ENCODE results near the gene ZNF207. TPM values are rescaled to one million over a fixed set of nuclear protein-coding genes. Genes with fewer than 3 reads are reported as not detected.
A peak's percentile ranks its signal among the peaks of the same experiment; 100 is the strongest.

ZNF207 gene
- polyA plus RNA-seq, 2 of the 4 experiments (the other 2 are of a cell fraction): 208 to 292 TPM

- ATAC-seq: peak; percentile 95
- peak within 1 kb of the TSS; percentile 69 for H3K4me3 ChIP-seq
- H3K4me1 ChIP-seq: peaks cover 10% of the 10 kb centered on the region; the same call in 1 of the 3 replicates
- peak within 1 kb of the TSS; percentile 83 to 96 for H3K27ac ChIP-seq
- peak; percentile 69 to 90 for DNase-seq (ENCODE audit: low read depth in 1 of 2, low spot score in 1 of 2)
- 13% methylated on average over 38 of the region's 47 CpGs for WGBS (ENCODE audit: missing lambda C conversion rate)
- CTCF ChIA-PET: interaction anchor here (1.2 to 3.0 kb wide), 2 partner anchors 21 to 103 kb away, joined by 3 to 13 read pairs; partner anchors contain the start of gene PSMD11
- H3K9me3 ChIP-seq: no peaks in the 10 kb centered on the region
- POLR2A ChIA-PET: interaction anchor here (1.2 kb wide), 1 partner anchor 8 kb away, joined by 5 read pairs; the partner anchor contains the start of gene ZNF207
- peak within 1 kb of the TSS; percentile 94 for H3K4me2 ChIP-seq
- no peak for FAIRE-seq
- TF ChIP-seq REST (IDR thresholded peaks at IDR 0.05) (peak; percentile 35), JUNB (IDR thresholded peaks at IDR 0.05) (no peak), NPAS2 (CRISPR knock-in tag; IDR thresholded peaks at IDR 0.05; ENCODE audit: borderline replicate concordance) (no peak), KDM5A (IDR thresholded peaks at IDR 0.05) (peak; percentile 85), EHMT2 (IDR thresholded peaks at IDR 0.05; ENCODE audit: low read depth) (no peak), EP300 (IDR thresholded peaks at IDR 0.05) (no peak; a peak in 1 of 5 replicates), USF2 (IDR thresholded peaks at IDR 0.05) (no peak), NR3C1 (IDR thresholded peaks at IDR 0.05) (no peak), MYC (IDR thresholded peaks at IDR 0.05; ENCODE audit: borderline replicate concordance, low read length) (peak; percentile 17; the same call in 1 of the 2 replicates), E2F6 (IDR thresholded peaks at IDR 0.05; ENCODE audit: borderline replicate concordance, low read depth) (peak; percentile 71; the same call in 1 of the 2 replicates), PBX3 (IDR thresholded peaks at IDR 0.05) (peak; percentile 69; the same call in 1 of the 2 replicates), ZFP36 (IDR thresholded peaks at IDR 0.05; ENCODE audit: borderline replicate concordance, partially characterized antibody) (no peak), CEBPB (IDR thresholded peaks at IDR 0.05) (peak in 1 of 2 experiments; percentile 27; a peak in 1 of 4 replicates), CTCF (IDR thresholded peaks at IDR 0.05) (no peak), RAD21 (conservative IDR thresholded peaks at IDR 0.05 in 1 of 2, IDR thresholded peaks at IDR 0.05 in 1 of 2) (no peak), ZSCAN20 (CRISPR knock-in tag; IDR thresholded peaks at IDR 0.05) (no peak), HOXA7 (CRISPR knock-in tag; IDR thresholded peaks at IDR 0.05) (no peak), FOSL2 (IDR thresholded peaks at IDR 0.05) (no peak), FOSL2 (CRISPR knock-in tag; IDR thresholded peaks at IDR 0.05) (peak; percentile 53), ZC3H11A (IDR thresholded peaks at IDR 0.05) (peak; percentile 32; the same call in 1 of the 2 replicates), HOXB5 (CRISPR knock-in tag; IDR thresholded peaks at IDR 0.05) (peak; percentile 43; the same call in 1 of the 2 replicates), TP53 (CRISPR knock-in tag; IDR thresholded peaks at IDR 0.05) (peak; percentile 71; the same call in 1 of the 2 replicates), GATA3 (IDR thresholded peaks at IDR 0.05; ENCODE audit: borderline replicate concordance) (peak; percentile 43; the same call in 1 of the 2 replicates), HMGXB4 (CRISPR knock-in tag; IDR thresholded peaks at IDR 0.05; ENCODE audit: borderline replicate concordance) (peak; percentile 93; the same call in 1 of the 2 replicates), PHF8 (IDR thresholded peaks at IDR 0.05; ENCODE audit: borderline replicate concordance, low read depth) (peak; percentile 59; the same call in 1 of the 2 replicates), HDAC2 (IDR thresholded peaks at IDR 0.05) (no peak), NFE2L2 (conservative IDR thresholded peaks at IDR 0.05; ENCODE audit: low read length) (no peak), SREBF2 (IDR thresholded peaks at IDR 0.05) (no peak), FOXS1 (CRISPR knock-in tag; IDR thresholded peaks at IDR 0.05) (no peak), POLR2A (IDR thresholded peaks at IDR 0.05; ENCODE audit: low read length) (peak; percentile 71; the same call in 1 of the 2 replicates)
Measured at GRCh38 chr17:32341857-32342602, 7.9 kb upstream of the ZNF207 start, which contains the start of gene C17orf75. Gene C17orf75, minus strand, starts transcription at chr17:32342173. Its CDS starts 34 bp downstream, at chr17:32342139.
